Measurements from ENCODE around the gene TPST2.
"Not testable (repeated sequence)": the region's sequence is repeated elsewhere in the genome, so short reads cannot be mapped to it uniquely, and the experiment has no call there.

The TPST2 gene

GRCh38 chr22:26589845-26590736 lies at the start of gene TPST2:
Gene TPST2, minus strand, starts transcription at chr22:26590132. Its CDS starts 48,502 bp downstream, at chr22:26541630.
- DNase-seq: peak; percentile 32

DNA sequence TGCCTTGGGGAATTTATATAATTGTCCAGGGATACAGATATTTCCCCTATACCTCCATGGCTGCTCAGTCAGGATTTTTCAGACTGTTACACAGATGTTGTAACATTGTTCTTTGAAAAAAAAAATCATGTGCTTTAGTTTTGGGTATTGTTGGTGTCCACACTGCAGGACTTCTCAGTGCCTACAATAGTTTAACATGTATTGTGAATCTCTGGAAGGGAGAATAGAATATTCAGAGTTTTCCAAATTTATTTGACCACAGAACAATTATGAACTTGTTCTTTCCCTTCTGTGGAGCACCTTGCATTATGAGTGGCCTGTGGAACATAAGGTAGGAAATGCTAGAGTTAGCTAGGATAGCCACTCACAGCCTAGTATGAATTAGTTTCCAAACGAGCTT lies 46.4 kb upstream of the TPST2 start:
- no peak for DNase-seq

GRCh38 chr22:26635117-26635516 lies 45.2 kb upstream of the TPST2 start:
- no peak for DNase-seq

DNA sequence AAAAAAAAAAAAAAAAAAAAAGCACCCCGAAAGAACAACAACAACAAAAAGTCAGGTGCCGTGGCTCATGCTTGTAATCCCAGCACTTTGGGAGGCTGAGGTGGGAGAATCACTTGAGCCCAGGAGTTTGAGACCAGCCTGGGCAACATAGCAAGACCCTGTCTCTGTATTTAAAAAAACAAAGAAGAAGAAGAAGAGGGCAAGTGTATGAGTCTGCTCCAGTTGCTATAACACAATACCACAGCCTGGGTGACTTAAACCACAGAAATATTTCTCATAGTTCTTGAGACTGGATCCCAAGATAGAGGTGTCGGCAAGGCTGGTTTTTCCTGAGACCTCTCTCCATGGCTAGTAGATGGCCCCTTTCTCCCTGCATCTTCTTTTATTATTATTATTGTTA lies 44.3 kb upstream of the TPST2 start:
- no peak for DNase-seq

DNA sequence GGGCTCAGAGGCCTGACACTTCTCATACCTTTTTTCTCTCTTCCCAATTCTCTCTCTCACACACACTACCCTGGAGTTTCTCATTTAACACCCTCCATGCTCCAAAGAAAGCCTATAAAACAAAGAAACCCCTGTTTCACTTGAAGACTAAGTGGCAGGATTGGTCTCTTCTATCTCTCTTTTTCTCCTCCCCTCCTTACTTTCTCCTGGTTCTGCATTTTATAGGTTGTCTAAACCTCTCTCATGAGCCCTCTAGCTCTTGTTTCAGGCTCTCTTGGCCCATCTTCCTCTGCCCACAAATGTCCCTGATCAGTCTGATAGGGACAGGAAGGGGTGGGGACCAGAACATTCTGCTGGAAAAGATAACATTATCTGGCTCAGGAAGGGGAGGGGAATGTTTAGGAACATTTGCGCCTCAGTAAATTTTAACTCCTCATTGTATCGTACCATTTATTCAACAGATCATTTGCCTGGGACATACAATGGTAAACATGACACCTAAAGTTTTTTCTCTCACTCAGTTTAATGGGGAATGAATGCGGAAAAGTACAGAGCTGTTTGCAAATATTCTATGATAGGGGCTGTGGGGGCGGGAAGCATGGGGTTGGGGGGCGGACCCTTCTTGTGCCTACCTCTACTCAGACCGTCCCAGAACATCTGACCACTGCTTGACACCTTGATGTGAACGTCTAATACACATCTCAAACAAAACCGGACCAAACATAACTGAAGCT lies 42.7 kb upstream of the TPST2 start:
- no peak for DNase-seq

- DNase-seq: no peak
Observed at GRCh38 chr22:26631282-26631681, 41.4 kb upstream of the TPST2 start.

DNA sequence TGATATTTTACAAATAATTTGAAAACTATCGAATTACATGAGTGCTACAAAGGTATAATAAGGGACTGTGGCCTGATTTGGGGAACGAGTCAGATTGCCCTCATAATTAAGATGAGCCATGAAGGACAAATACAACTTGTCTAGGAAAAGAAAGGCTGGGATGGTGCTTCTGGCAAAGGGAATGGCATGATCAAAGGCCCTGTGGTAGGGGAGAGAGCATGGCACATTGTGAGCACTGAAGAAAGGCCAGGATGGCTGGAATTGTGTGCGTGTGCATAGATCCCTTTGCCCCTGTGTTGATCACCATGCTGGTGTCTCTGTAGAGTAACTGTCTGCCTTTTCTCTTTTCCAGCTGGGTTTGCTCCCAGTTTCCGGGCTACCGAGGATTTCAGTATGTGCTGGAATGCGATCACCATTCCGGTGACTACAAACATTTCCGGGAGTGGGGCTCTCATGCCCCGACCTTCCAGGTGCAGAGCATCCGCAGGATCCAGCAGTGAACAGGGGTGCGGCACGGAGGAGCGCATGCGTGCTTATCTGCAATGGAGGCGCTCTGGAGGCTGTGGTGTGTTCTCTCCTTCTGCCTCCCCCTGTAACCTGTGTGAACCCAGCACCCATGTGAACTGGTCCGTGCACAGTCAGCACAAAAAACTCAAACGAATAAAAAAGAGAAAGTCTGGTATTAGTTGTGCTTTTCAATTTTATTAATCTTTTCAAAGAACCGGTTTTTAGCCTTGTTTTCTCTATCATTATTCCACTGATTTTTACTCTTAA lies 40.2 kb upstream of the TPST2 start:
- no peak for DNase-seq

GRCh38 chr22:26624803-26625202 lies 34.9 kb upstream of the TPST2 start:
- DNase-seq: no peak

- DNase-seq: no peak
Observed at GRCh38 chr22:26623984-26624383, 34.1 kb upstream of the TPST2 start.

- DNase-seq: no peak
Observed at GRCh38 chr22:26621663-26622062, 31.7 kb upstream of the TPST2 start, which contains the start of gene CRYBA4. Gene CRYBA4, plus strand, starts transcription at chr22:26621963. Its CDS starts 634 bp downstream, at chr22:26622597.

DNA sequence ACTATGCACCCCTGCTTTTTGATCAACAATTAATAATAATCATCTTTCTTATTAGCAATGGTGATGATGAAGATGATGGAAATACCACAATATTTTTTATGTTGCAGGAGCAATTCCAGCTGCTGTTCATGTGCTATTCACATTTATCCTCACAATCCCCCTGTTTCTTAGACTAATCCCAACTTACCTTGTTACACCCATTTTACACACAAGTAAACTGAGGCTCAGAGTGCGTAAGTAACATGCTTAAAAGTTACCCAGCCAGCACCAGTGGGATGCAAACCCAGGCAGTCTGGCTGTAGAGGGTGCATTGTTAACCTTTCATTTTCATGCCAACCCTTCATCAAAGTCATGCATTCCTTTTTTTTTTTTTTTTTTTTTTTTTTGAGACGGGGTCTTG lies 30.3 kb upstream of the TPST2 start:
- DNase-seq: no peak

- DNase-seq: no peak
Observed at GRCh38 chr22:26619510-26619909, 29.6 kb upstream of the TPST2 start.

DNA sequence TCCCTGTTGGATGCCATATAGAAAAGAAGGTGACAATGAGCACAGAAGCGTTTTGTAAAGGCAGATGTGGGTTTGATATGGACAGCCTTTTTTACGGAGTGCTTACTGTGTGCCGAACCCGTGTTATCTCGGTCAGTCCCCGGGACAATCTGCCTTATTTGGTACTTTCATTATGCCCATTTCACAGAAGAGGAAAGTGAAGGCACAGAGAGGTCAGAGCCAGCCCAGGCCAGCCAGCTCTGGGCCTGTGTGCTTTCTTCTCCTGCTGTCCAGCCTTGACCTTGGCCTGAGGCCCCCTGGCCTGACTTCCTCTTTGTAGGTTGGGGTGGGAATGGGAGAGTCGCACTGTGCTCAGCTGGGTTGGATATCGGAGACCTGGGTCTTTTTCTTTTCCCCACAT lies 28.5 kb upstream of the TPST2 start:
- DNase-seq: no peak

DNA sequence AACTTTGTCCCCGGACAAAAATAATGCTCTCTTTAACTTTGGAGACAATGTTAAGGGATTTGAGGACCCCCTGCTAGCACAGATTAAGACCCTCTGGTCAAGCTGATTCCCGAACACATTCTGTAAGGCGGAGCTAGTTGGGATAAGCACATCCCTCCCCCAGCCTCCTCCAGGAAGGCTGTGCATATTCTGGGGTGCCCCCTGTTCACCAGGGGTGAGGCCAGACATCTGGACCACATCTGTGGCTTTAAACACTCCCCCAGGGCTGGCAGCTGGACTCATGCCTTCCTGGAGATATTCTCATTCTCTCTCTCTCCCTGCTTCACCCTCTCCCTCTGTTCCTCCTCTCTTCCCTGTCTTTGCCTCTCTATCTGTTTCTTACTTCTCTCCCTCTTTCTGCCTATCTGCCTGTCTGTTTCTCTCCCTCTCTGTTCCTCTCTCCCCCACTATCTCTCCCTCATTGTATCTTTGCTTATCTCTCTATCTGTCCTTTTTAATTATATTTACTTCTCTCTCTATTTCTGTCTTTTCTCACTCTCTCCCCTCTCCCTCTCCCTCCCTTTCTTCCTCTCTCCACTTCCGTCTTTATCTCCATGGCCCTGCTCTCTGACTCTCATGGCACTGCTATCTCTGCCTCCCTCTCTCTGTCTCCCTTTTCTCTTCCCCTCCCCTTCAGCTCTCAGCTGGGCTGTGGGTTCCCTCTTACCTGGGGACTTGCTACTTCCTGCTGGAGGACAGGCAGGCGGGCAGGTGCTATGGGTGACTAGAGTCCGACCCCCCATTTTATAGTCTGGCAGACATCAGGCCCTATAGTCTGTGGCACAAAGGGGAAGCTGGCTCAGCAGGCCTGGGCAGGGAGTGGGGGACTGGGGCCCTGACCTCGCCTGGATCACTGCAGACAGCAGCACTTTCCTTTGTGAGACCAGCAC lies 27.6 kb upstream of the TPST2 start, which contains the start of gene CRYBB1:
CRYBB1 (minus strand) TSS at position 757 of the 929 bp plus-strand sequence. CDS start 1,708 bp downstream, outside the sequence.
- no peak for DNase-seq

- DNase-seq: no peak
Observed at GRCh38 chr22:26616650-26617049, 26.7 kb upstream of the TPST2 start.

DNA sequence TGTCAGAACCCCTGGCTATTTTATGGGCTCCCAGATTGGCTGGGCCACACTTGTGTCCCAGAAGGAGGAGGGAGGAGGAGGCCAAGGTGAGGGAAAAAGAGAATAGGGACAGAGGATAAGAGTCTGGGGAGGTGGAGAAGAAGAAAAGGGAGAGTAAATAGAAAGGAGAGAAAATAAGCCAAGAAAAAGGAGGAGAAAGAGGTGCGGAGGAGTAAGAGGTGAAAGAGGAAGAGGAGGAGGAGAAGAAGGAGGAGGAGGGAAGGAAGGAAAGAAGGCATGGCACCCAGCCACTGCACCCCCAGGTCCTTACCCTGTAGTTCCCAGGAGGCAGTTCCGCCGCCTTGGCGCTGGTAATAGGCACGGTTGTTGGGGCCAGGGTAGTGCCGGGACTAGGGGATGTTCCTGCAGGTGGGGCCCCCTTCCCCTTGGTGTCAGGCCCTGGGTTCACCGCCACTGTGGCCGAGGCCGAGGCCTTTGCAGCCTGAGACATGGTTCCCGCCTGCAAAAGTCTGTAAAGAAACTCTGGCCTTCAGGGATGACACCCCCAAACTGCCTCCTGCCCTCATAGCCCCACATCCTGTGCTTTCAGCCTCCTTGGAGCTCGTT lies 26.0 kb upstream of the TPST2 start:
- no peak for DNase-seq

- DNase-seq: no peak
Observed at GRCh38 chr22:26615149-26615548, 25.2 kb upstream of the TPST2 start.

GRCh38 chr22:26614322-26614721 lies 24.4 kb upstream of the TPST2 start:
- DNase-seq: no peak

- not testable (repeated sequence) for DNase-seq
Observed at GRCh38 chr22:26613753-26614152, 23.8 kb upstream of the TPST2 start.

DNA sequence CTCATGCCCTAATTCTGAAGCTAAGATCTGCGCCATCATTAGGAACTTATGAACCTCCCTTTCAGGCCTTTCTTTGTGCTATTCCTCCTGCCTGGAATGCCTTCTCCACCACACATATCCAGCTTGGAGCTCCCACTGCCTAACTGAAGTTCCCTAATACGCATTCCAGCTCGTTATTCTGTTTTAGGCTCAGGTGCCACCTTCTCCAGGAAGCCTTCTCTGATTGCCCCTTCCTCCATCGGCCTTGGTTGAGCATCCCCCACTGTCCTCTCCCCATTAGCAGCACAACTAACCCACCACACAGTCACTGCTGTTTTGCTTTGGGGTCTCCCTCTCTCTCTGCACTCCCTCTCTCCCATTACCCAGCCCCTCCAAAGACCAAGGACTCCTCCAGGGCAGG lies 22.7 kb upstream of the TPST2 start:
- no peak for DNase-seq

GRCh38 chr22:26610996-26611395 lies 21.1 kb upstream of the TPST2 start:
- no peak for DNase-seq
